IMR-90 (cell line): ENCODE data around the gene KLLN. TPM values are rescaled to one million over a fixed set of nuclear protein-coding genes. Genes with fewer than 3 reads are reported as not detected.

Experiments used
- ATAC-seq: fragments of 200-7000 bp; cut with Tn5 transposase; 2 replicates; pipeline ENCODE4 v1.9.1; 2020; ENCODE audit warnings: low read depth, mild to moderate bottlenecking, moderate library complexity
- BruUV-seq: library from RNA; stranded (reverse); fragments of 400-500 nt; replicated peaks from 2 replicates; lab custom pipeline; 2021; lab: Mats Ljungman, UMichigan
- CTCF ChIA-PET: fragments of 300-600 bp; formaldehyde crosslinking; extraction: SDS; loops from one replicate; lab custom pipeline; 2021; ENCODE audit warnings: antibody characterized with exemption; lab: Yijun Ruan, JAX
- POLR2A ChIA-PET: fragments of 300-600 bp; sonication (Branson Sonifier 250); formaldehyde crosslinking; loops from one replicate; lab custom pipeline; 2022; ENCODE audit warnings: antibody characterized with exemption; ENCODE audit not compliant: unreplicated experiment; lab: Charles Lee
- DNase-seq: peaks from one replicate; pipeline ENCODE4 v3.0.0; 2013
- H2AFZ ChIP-seq: replicated peaks from 2 replicates; pipeline ENCODE3; 2013; ENCODE audit warnings: low read length, mild to moderate bottlenecking; ENCODE audit not compliant: poor library complexity
- H2AK5ac ChIP-seq: 2 replicates; pipeline ENCODE4 v1.6.1; 2013; ENCODE audit warnings: low read depth, low read length, inconsistent platforms
- H2AK9ac ChIP-seq: replicated peaks from 2 replicates; pipeline ENCODE3; 2013; ENCODE audit warnings: mild to moderate bottlenecking, low read depth, low read length, moderate library complexity; ENCODE audit not compliant: poor library complexity
- H2BK120ac ChIP-seq: 2 replicates; pipeline ENCODE4 v1.6.1; 2013; ENCODE audit warnings: low read depth, low read length, inconsistent platforms
- H2BK15ac ChIP-seq: 3 replicates; pipeline ENCODE4 v1.6.1; 2013; ENCODE audit warnings: low read depth, low read length, inconsistent platforms
- H2BK20ac ChIP-seq: 2 replicates; pipeline ENCODE4 v1.6.1; 2013; ENCODE audit warnings: low read depth, mild to moderate bottlenecking, inconsistent platforms, low read length, moderate library complexity
- H2BK5ac ChIP-seq: 2 replicates; pipeline ENCODE4 v1.6.1; 2013; ENCODE audit warnings: mild to moderate bottlenecking, low read depth, low read length, inconsistent platforms; ENCODE audit not compliant: poor library complexity, severe bottlenecking
- H3K14ac ChIP-seq: replicated peaks from 2 replicates; pipeline ENCODE4 v1.6.1; 2013; ENCODE audit warnings: low read depth, low read length, inconsistent platforms
- H3K18ac ChIP-seq: 2 replicates; pipeline ENCODE4 v1.6.1; 2013; ENCODE audit warnings: low read depth, low read length, control low read depth
- H3K23ac ChIP-seq: 2 replicates; pipeline ENCODE4 v1.6.1; 2013; ENCODE audit warnings: low read depth, low read length, inconsistent platforms
- H3K27ac ChIP-seq: 2 replicates; pipeline ENCODE4 v1.5.1; 2013; ENCODE audit warnings: mild to moderate bottlenecking, control low read depth, low read length; ENCODE audit not compliant: insufficient read depth
- H3K27me3 ChIP-seq: 2 replicates; pipeline ENCODE4 v1.6.1; 2013; ENCODE audit warnings: low read length; ENCODE audit not compliant: control insufficient read depth, insufficient read depth
- H3K36me3 ChIP-seq: 2 replicates; pipeline ENCODE4 v1.6.1; 2013; ENCODE audit warnings: low read length, mixed read lengths; ENCODE audit not compliant: control insufficient read depth, insufficient read depth
- H3K4ac ChIP-seq: 2 replicates; pipeline ENCODE4 v1.6.1; 2013; ENCODE audit warnings: low read depth, low read length, inconsistent platforms
- H3K4me1 ChIP-seq: 2 replicates; pipeline ENCODE4 v1.6.1; 2013; ENCODE audit warnings: low read length, mixed read lengths; ENCODE audit not compliant: control insufficient read depth, insufficient read depth
- H3K4me2 ChIP-seq: 2 replicates; pipeline ENCODE4 v1.6.1; 2013; ENCODE audit warnings: low read depth, mild to moderate bottlenecking, control low read depth, low read length, moderate library complexity
- H3K4me3 ChIP-seq: 2 replicates; pipeline ENCODE4 v1.5.1; 2013; ENCODE audit warnings: low read depth, mild to moderate bottlenecking, control low read depth, low read length, moderate library complexity; ENCODE audit not compliant: insufficient read depth
- H3K56ac ChIP-seq: 2 replicates; pipeline ENCODE4 v1.6.1; 2013; ENCODE audit warnings: low read length, inconsistent platforms; ENCODE audit not compliant: insufficient read depth; ENCODE audit errors: extremely low read depth
- H3K79me1 ChIP-seq, 2 experiments: 2 replicates each; pipeline ENCODE4 v1.6.1; 2013; ENCODE audit warnings: low read length in 2 of 2, inconsistent platforms in 1 of 2, low read depth in 1 of 2
- H3K9ac ChIP-seq: 2 replicates; pipeline ENCODE4 v1.6.1; 2013; ENCODE audit warnings: low read depth, low read length, control low read depth
- H3K9me1 ChIP-seq: 2 replicates; pipeline ENCODE4 v1.6.1; 2013; ENCODE audit warnings: low read length, inconsistent platforms; ENCODE audit not compliant: insufficient read depth
- H3K9me3 ChIP-seq: 2 replicates; pipeline ENCODE4 v1.6.1; 2013; ENCODE audit warnings: low read length; ENCODE audit not compliant: control insufficient read depth, insufficient read depth
- H4K20me1 ChIP-seq: 2 replicates; pipeline ENCODE4 v1.6.1; 2013; ENCODE audit warnings: low read length, inconsistent platforms; ENCODE audit not compliant: insufficient read depth
- H4K5ac ChIP-seq: 2 replicates; pipeline ENCODE4 v1.6.1; 2013; ENCODE audit warnings: mild to moderate bottlenecking, low read depth, low read length, control low read depth
- H4K8ac ChIP-seq, 2 experiments: 2 replicates each; pipeline ENCODE4 v1.6.1; 2013; ENCODE audit warnings: low read depth in 2 of 2, low read length in 2 of 2, control low read depth in 1 of 2, inconsistent platforms in 1 of 2
- H4K91ac ChIP-seq: 2 replicates; pipeline ENCODE4 v1.6.1; 2013; ENCODE audit warnings: low read depth, low read length, inconsistent platforms; ENCODE audit not compliant: insufficient read depth
- BHLHE40 ChIP-seq: fragments of 150-350 bp; IDR thresholded peaks from 2 replicates; pipeline ENCODE4 v1.6.1; 2016; ENCODE audit warnings: mild to moderate bottlenecking, low read depth, low read length
- CEBPB ChIP-seq: IDR thresholded peaks from 2 replicates; pipeline ENCODE4 v1.6.1; 2012; ENCODE audit warnings: low read depth, low read length, improper control_type of control experiment
- dilution Hi-C: fragments of 300-500 bp; cut with HindIII; formaldehyde crosslinking; loops from one replicate; pipeline ENCODE4 v1.14.3; 2018; ENCODE audit warnings: low sequenced_read_pairs; ENCODE audit not compliant: unreplicated experiment
- in situ Hi-C: fragments of 300-500 bp; cut with MboI; formaldehyde crosslinking; loops from 3 replicates; pipeline ENCODE4 v1.14.3; 2019; ENCODE audit warnings: low sequenced_read_pairs, inconsistent platforms, mixed read lengths
- intact Hi-C: fragments of 100-400 bp; cut with micrococcal nuclease; formaldehyde crosslinking; loops from 2 replicates; pipeline ENCODE4 v1.10.0; 2022
- polyA plus RNA-seq, 3 experiments: library from polyadenylated mRNA; depleted of rRNA; stranded (reverse); fragments of >200 nt; gene quantifications; 2 replicates each; pipeline ENCODE4 v1.2.3, GENCODE V29; 2012; ENCODE audit warnings: low replicate concordance in 1 of 3
- total RNA-seq: library from RNA; depleted of rRNA; stranded (reverse); fragments of >200 nt; gene quantifications from 2 replicates; pipeline ENCODE4 v1.2.3, GENCODE V29; 2012

The KLLN gene
- total and polyA plus RNA-seq, 2 of the 4 experiments (the other 2 are of a cell fraction), result 0.36 TPM

GRCh38 chr10:87847550-87847949 lies 15.8 kb downstream of the KLLN start:
- no peak for TF ChIP-seq BHLHE40
- peak; percentile 48 for TF ChIP-seq CEBPB
- Histone ChIP-seq H3K27me3 (no peaks in the 10 kb centered on the region), H3K27ac (no peak overlapping the region), H2BK5ac (no peak overlapping the region), H2BK15ac (no peak overlapping the region), H4K20me1 (no peaks in the 10 kb centered on the region), H3K4me3 (no peak overlapping the region), H2BK20ac (no peak overlapping the region), H3K23ac (no peak overlapping the region), H3K4me1 (peaks cover 4% of the 10 kb centered on the region; the same call in 1 of the 2 replicates), H2AK9ac (no peak overlapping the region), H4K5ac (no peak overlapping the region), H2AK5ac (no peak overlapping the region), H3K56ac (no peak overlapping the region), H3K36me3 (no peaks in the 10 kb centered on the region), H3K9me3 (no peaks in the 10 kb centered on the region), H2BK120ac (no peak overlapping the region), H3K18ac (no peak overlapping the region), H3K9ac (no peak overlapping the region), H4K91ac (no peak overlapping the region), H3K14ac (no peak overlapping the region), H3K79me1 (peaks cover 0 to 10% of the 10 kb centered on the region in 2 experiments; a peak in 2 of 4 replicates), H2AFZ (no peak overlapping the region), H3K4me2 (no peak overlapping the region), H3K4ac (no peak overlapping the region), H4K8ac (no peak overlapping the region), H3K9me1 (peaks cover 11% of the 10 kb centered on the region)
- intact Hi-C loops (no loop called here), dilution Hi-C loops (no loop called here), in situ Hi-C loops (no loop called here)
- ATAC-seq (no peak), DNase-seq (peak; percentile 60)
- ChIA-PET CTCF (no interaction called here), POLR2A (no interaction called here)
- BruUV-seq, result no TSS peak
